GM12878 (cell line): Measurements from ENCODE around the gene TSC22D3. TPM values are rescaled to one million over a fixed set of nuclear protein-coding genes. Genes with fewer than 3 reads are reported as not detected.

Source experiments
- ATAC-seq: fragments of 200-7000 bp; cut with Tn5 transposase; 3 replicates; pipeline ENCODE4 v1.9.1; 2020; ENCODE audit warnings: mild to moderate bottlenecking, moderate library complexity
- BruUV-seq: library from RNA; stranded (reverse); fragments of 400-500 nt; replicated peaks from 2 replicates; lab custom pipeline; 2021; lab: Mats Ljungman, UMichigan
- CTCF ChIA-PET: fragments of 300-600 bp; sonication (Branson Sonifier 250); formaldehyde crosslinking; extraction: SDS; loops from one replicate; lab custom pipeline; 2021; ENCODE audit warnings: inconsistent platforms; lab: Yijun Ruan, JAX
- POLR2A ChIA-PET: fragments of 350-600 bp; formaldehyde crosslinking; extraction: SDS; loops from one replicate; lab custom pipeline; 2021; ENCODE audit warnings: inconsistent platforms; lab: Charles Lee
- RAD21 ChIA-PET: fragments of 300-600 bp; sonication (Branson Sonifier 250); formaldehyde crosslinking; loops from one replicate; lab custom pipeline; 2023; ENCODE audit warnings: antibody characterized with exemption; ENCODE audit not compliant: unreplicated experiment; lab: Charles Lee
- SMC1A ChIA-PET: fragments of 300-600 bp; sonication (Branson Sonifier 250); formaldehyde crosslinking; loops from one replicate; lab custom pipeline; 2023; ENCODE audit not compliant: unreplicated experiment, uncharacterized antibody; lab: Charles Lee
- DNase-seq: peaks from one replicate; pipeline ENCODE4 v3.0.0-alpha.2; 2011; ENCODE audit warnings: low read depth, low spot score
- FAIRE-seq: peaks from 3 replicates; lab custom pipeline; 2011; peaks lifted over from hg19 to GRCh38; lab: Jason Lieb, UNC
- H2AFZ ChIP-seq: 2 replicates; pipeline ENCODE4 v1.6.0; 2011; ENCODE audit warnings: low read depth, low read length, control low read depth; ENCODE audit not compliant: control insufficient read depth
- H3K27ac ChIP-seq: 2 replicates; pipeline ENCODE4 v1.5.1; 2011; ENCODE audit warnings: control low read depth; ENCODE audit not compliant: control insufficient read depth, insufficient read depth
- H3K27me3 ChIP-seq, 2 experiments: replicated peaks in 1 of 2; 2 replicates each; pipeline versions ENCODE4 v1.6.0 to v1.6.1; 2011; ENCODE audit warnings: low read length in 1 of 2; ENCODE audit not compliant: control insufficient read depth in 2 of 2, insufficient read depth in 2 of 2
- H3K36me3 ChIP-seq, 2 experiments: 2 replicates each; pipeline ENCODE4 v1.5.1; 2011; ENCODE audit warnings: low read length in 1 of 2; ENCODE audit not compliant: control insufficient read depth in 2 of 2, insufficient read depth in 2 of 2
- H3K4me1 ChIP-seq: 2 replicates; pipeline ENCODE4 v1.6.1; 2011; ENCODE audit warnings: mild to moderate bottlenecking, low read length, moderate library complexity, mixed read lengths; ENCODE audit not compliant: control insufficient read depth, insufficient read depth
- H3K4me2 ChIP-seq: 2 replicates; pipeline ENCODE4 v1.6.0; 2011; ENCODE audit warnings: control low read depth; ENCODE audit not compliant: control insufficient read depth, insufficient read depth
- H3K4me3 ChIP-seq: fragments of 200-600 bp; sonication (generic); 2 replicates; pipeline ENCODE4 v1.5.1; 2016
- H3K79me2 ChIP-seq: 2 replicates; pipeline ENCODE4 v1.6.0; 2011; ENCODE audit warnings: low read length; ENCODE audit not compliant: control insufficient read depth, insufficient read depth
- H3K9ac ChIP-seq: 2 replicates; pipeline ENCODE4 v1.8.0; 2011; ENCODE audit warnings: low read length, control low read depth, mixed read lengths; ENCODE audit not compliant: control insufficient read depth, insufficient read depth
- H3K9me3 ChIP-seq: replicated peaks from 3 replicates; pipeline ENCODE4 v1.5.1; 2011; ENCODE audit warnings: mild to moderate bottlenecking, low read length; ENCODE audit not compliant: control insufficient read depth, insufficient read depth
- H4K20me1 ChIP-seq: 2 replicates; pipeline ENCODE4 v1.6.0; 2011; ENCODE audit not compliant: control insufficient read depth, insufficient read depth
- CREM ChIP-seq: IDR thresholded peaks from 2 replicates; pipeline ENCODE4 v1.6.1; 2014; ENCODE audit warnings: antibody characterized with exemption, low read depth
- HCFC1 ChIP-seq: fragments of 150-350 bp; IDR thresholded peaks from 2 replicates; pipeline ENCODE4 v1.6.1; 2014; ENCODE audit warnings: low read length
- KLF5 ChIP-seq: fragments of 450-650 bp; IDR thresholded peaks from 2 replicates; pipeline ENCODE4 v1.6.1; 2014; ENCODE audit warnings: mild to moderate bottlenecking; ENCODE audit not compliant: partially characterized antibody
- LARP7 ChIP-seq: fragments of 450-650 bp; IDR thresholded peaks from 2 replicates; pipeline ENCODE4 v1.6.1; 2017; ENCODE audit warnings: mild to moderate bottlenecking
- MEF2B ChIP-seq: fragments of 450-650 bp; IDR thresholded peaks from 2 replicates; pipeline ENCODE4 v1.6.1; 2018; ENCODE audit warnings: mild to moderate bottlenecking, moderate library complexity; ENCODE audit not compliant: partially characterized antibody, poor library complexity, severe bottlenecking
- MYC ChIP-seq: IDR thresholded peaks from 2 replicates; pipeline ENCODE4 v1.6.1; 2011; ENCODE audit warnings: mild to moderate bottlenecking, low read length, moderate library complexity, inconsistent platforms; ENCODE audit not compliant: insufficient read depth, insufficient replicate concordance, insufficient read length, severe bottlenecking
- SMC3 ChIP-seq: IDR thresholded peaks from 2 replicates; pipeline ENCODE4 v1.6.1; 2011; ENCODE audit warnings: low read length, improper control_type of control experiment, borderline replicate concordance
- TCF7 ChIP-seq: IDR thresholded peaks from 2 replicates; pipeline ENCODE4 v1.6.1; 2014; ENCODE audit warnings: antibody characterized with exemption, borderline replicate concordance
- ZBTB40 ChIP-seq: fragments of 450-650 bp; IDR thresholded peaks from 2 replicates; pipeline ENCODE4 v1.6.1; 2016; ENCODE audit warnings: mild to moderate bottlenecking, moderate library complexity, borderline replicate concordance
- ZNF207 ChIP-seq: fragments of 450-650 bp; IDR thresholded peaks from 2 replicates; pipeline ENCODE4 v1.6.1; 2014; ENCODE audit warnings: antibody characterized with exemption, mild to moderate bottlenecking, borderline replicate concordance
- ZNF217 ChIP-seq: fragments of 450-650 bp; IDR thresholded peaks from 2 replicates; pipeline ENCODE4 v1.6.1; 2017; ENCODE audit warnings: antibody characterized with exemption, mild to moderate bottlenecking
- ZNF687 ChIP-seq: fragments of 450-650 bp; IDR thresholded peaks from 2 replicates; pipeline ENCODE4 v1.6.1; 2017; ENCODE audit warnings: mild to moderate bottlenecking, moderate library complexity
- WGBS: methylation state at CpG from one replicate; pipeline ENCODE4 v1.1.6; 2016; ENCODE audit warnings: low lambda C conversion rate; ENCODE audit not compliant: insufficient replicate concordance, insufficient coverage; ENCODE audit errors: missing lambda C conversion rate; 5-methylcytosine and 5-hydroxymethylcytosine counted together
- in situ Hi-C: fragments of 300-500 bp; cut with MboI; formaldehyde crosslinking; loops from 9 replicates; pipeline ENCODE4 v1.14.3; 2018; ENCODE audit warnings: mixed read lengths
- intact Hi-C: fragments of 100-400 bp; cut with micrococcal nuclease; formaldehyde crosslinking; loops from one replicate; pipeline ENCODE4 v1.14.2; 2022; ENCODE audit not compliant: unreplicated experiment
- polyA plus RNA-seq, 11 experiments: library from polyadenylated mRNA; depleted of rRNA in 4 of 11; unstranded in 6 of 11; stranded (reverse) in 5 of 11; fragments of >200 nt; fragmentation: Nextera tagmentation in 4 of 11; fragmentation: Illumina TruSeq in 1 of 11; extraction: Ambion mirVana in 4 of 11; extraction: Trizol in 1 of 11; gene quantifications; 1 replicate in 1 of 11; 2 replicates in 10 of 11; pipeline versions ENCODE4 v1.2.1 to v1.2.3, GENCODE V29; 2011 to 2016; ENCODE audit warnings: inconsistent platforms in 2 of 11, missing spikeins in 2 of 11, low read depth in 1 of 11
- total RNA-seq, 4 experiments: library from RNA; depleted of rRNA in 3 of 4; stranded (reverse); fragments of >200 nt in 3 of 4; fragmentation: Illumina TruSeq in 1 of 4; extraction: Trizol in 1 of 4; gene quantifications; 2 replicates each; pipeline versions ENCODE4 v1.2.1 to v1.2.3, GENCODE V29; 2013 to 2021

The TSC22D3 gene
- total and polyA plus RNA-seq, 10 of the 15 experiments (the other 5 are each of a cell fraction or from before 2014, with no cell fraction given), result 4.6 to 122 (median 16.1) TPM

GRCh38 chrX:107683124-107683895, 92.3 kb downstream of the TSC22D3 start:
- no peaks in the 10 kb centered on the region for H3K79me2 ChIP-seq
- no peak for TF ChIP-seq MEF2B
- TF ChIP-seq ZNF687, result no peak
- no peak for TF ChIP-seq CREM
- TF ChIP-seq LARP7, result no peak
- no peak for TF ChIP-seq ZNF207
- no peak for TF ChIP-seq HCFC1
- TF ChIP-seq SMC3, result no peak
- TF ChIP-seq MYC, result no peak
- TF ChIP-seq ZNF217, result no peak
- no peak for TF ChIP-seq ZBTB40
- TF ChIP-seq KLF5, result no peak
- no peak for TF ChIP-seq TCF7
- no peak overlapping the region for H3K27ac ChIP-seq
- H3K9ac ChIP-seq, result no peak overlapping the region
- ChIA-PET POLR2A (interaction anchor here (1.0 kb wide), 1 partner anchor 8 kb away, joined by 3 read pairs; no protein-coding TSS in a partner anchor), RAD21 (interaction anchor here (1.3 to 2.3 kb wide), 3 partner anchors 9 to 32 kb away, joined by 3 to 8 read pairs (median 8); no protein-coding TSS in a partner anchor), CTCF (interaction anchor here (0.9 to 1.8 kb wide), 2 partner anchors 10 to 28 kb away, joined by 4 to 5 read pairs; no protein-coding TSS in a partner anchor), SMC1A (interaction anchor here (0.9 to 5.9 kb wide), 3 partner anchors 29 to 46 kb away, joined by 3 to 42 read pairs (median 3); no protein-coding TSS in a partner anchor)
- no peaks in the 10 kb centered on the region; a peak in 1 of 4 replicates for H3K27me3 ChIP-seq
- H3K36me3 ChIP-seq, result no peaks in the 10 kb centered on the region
- WGBS, result 58% methylated on average over 4 of the region's 4 CpGs
- DNase-seq, result no peak
- in situ Hi-C loops, result no loop called here
- no peak overlapping the region for H3K4me3 ChIP-seq
- H3K4me1 ChIP-seq, result peaks cover 24% of the 10 kb centered on the region
- no peak for FAIRE-seq
- no peaks in the 10 kb centered on the region for H4K20me1 ChIP-seq
- no peak for ATAC-seq
- no peak overlapping the region for H2AFZ ChIP-seq
- intact Hi-C loops, result no loop called here
- H3K9me3 ChIP-seq, result no peaks in the 10 kb centered on the region
- BruUV-seq, result no TSS peak
- no peak overlapping the region for H3K4me2 ChIP-seq
